GM12873 (cell line): Measurements from ENCODE around the gene TET1.
A peak's percentile ranks its signal among the peaks of the same experiment; 100 is the strongest.

Experiments
- CTCF ChIP-seq: IDR thresholded peaks from 2 replicates; pipeline ENCODE4 v1.5.1; 2012; ENCODE audit warnings: low read depth, mild to moderate bottlenecking, moderate library complexity, low read length, control low read depth; ENCODE audit not compliant: insufficient read depth; ENCODE audit errors: missing control alignments

TET1 gene

GRCh38 chr10:68550747-68551411 is 9.3 kb upstream of the TET1 start:
- peak; percentile 91 for TF ChIP-seq CTCF

DNA sequence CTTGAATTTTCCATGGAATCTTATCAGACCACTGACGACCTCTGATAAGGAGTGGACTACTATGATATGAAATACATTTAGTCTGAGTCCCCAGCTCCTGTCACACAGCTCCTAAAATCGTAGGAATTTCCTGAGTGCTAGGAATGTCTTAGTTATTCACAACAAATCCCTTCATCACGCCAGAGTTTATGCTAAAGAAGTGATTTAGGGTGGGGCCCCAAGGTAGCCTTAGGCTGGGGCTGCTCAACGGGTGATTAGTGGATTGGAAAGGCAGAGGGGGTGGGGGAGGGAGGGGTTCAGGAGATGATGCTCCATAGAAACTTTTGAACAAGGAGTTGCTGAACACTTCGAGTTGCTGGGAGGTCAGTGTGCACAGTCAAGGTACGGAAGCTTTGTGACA is 7.0 kb upstream of the TET1 start:
- TF ChIP-seq CTCF: no peak

DNA sequence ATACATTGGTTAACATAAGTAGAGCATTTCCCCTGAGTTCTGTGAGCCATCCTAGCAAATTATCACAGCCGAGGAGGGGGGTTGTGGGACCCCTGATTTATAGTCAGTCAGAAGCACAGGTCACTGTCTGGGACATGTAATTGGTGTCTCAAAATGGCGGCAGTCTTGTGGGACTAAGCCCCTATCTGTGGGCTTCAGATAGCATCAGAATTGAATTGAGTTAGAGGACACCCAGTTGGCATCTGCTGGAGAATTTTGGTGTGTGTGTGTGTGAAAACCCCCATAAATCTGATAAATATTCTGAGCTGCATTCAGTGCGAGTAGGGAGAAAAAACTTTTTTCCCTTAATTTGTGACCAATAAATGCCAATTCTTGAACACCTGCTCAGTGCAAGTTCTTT is 6.5 kb upstream of the TET1 start:
- TF ChIP-seq CTCF: no peak

GRCh38 chr10:68558478-68558877 is 1.7 kb upstream of the TET1 start:
- no peak for TF ChIP-seq CTCF

DNA sequence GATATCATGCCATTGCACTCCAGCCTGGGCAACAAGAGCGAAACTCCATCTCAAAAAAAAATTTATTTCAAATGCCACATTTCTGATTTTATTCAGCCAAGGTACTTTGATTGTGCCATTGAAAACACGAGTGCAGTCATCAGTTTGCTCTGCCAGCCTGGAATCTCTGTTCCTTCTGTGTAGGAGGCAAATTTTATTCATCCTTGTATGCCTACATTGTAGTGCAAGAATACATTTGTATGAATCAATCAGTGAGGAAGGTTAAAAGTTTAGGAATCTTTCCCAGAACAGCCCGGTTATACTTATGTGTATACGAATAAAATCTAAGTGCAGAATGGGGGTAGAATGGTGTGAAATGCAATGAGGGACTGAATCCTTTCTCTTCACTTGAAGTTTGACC is 886 bp upstream of the TET1 start:
- no peak for TF ChIP-seq CTCF

DNA sequence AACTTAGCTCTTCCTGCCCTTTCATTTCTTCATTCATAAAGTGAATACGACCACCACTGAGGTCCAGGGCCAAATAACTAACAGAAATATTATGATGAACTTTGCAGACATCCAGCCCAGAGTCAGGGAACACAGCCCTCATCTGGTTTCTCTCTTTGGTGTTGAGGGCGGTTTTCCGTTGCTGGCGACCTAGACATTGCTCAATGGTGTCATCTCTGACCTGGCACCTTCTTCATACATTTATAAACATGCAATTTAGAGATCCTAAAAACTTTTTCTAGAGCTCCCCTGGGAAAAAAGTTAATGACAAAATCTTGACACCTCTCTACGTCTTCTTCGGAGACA is 324 bp upstream of the TET1 start:
- no peak for TF ChIP-seq CTCF

- TF ChIP-seq CTCF: no peak
Measured at GRCh38 chr10:68560943-68561864, 1.1 kb downstream of the TET1 start.
